HL-60 (cell line): ENCODE data around the gene SLC6A7.

Experiments used
- GABPA ChIP-seq: IDR thresholded peaks from 2 replicates; pipeline ENCODE4 v1.6.1; 2012; ENCODE audit warnings: low read depth
- POLR2AphosphoS5 ChIP-seq: IDR thresholded peaks from 2 replicates; pipeline ENCODE4 v1.6.1; 2012; ENCODE audit warnings: low read depth
- REST ChIP-seq: IDR thresholded peaks from 2 replicates; pipeline ENCODE4 v1.6.1; 2012; ENCODE audit warnings: low read depth; ENCODE audit not compliant: insufficient replicate concordance
- SPI1 ChIP-seq: IDR thresholded peaks from 2 replicates; pipeline ENCODE4 v1.6.1; 2012; ENCODE audit warnings: low read depth, mild to moderate bottlenecking, borderline replicate concordance
- TF ChIP-seq, protein P1 (sequence below): IDR thresholded peaks from one replicate; pipeline ENCODE4 v1.5.1; 2011; ENCODE audit warnings: low read length, control low read depth, inconsistent platforms; ENCODE audit not compliant: insufficient read depth

GRCh38 chr5:150189326-150189725 is 536 bp upstream of the SLC6A7 start:
- TF ChIP-seq, protein P1, sequence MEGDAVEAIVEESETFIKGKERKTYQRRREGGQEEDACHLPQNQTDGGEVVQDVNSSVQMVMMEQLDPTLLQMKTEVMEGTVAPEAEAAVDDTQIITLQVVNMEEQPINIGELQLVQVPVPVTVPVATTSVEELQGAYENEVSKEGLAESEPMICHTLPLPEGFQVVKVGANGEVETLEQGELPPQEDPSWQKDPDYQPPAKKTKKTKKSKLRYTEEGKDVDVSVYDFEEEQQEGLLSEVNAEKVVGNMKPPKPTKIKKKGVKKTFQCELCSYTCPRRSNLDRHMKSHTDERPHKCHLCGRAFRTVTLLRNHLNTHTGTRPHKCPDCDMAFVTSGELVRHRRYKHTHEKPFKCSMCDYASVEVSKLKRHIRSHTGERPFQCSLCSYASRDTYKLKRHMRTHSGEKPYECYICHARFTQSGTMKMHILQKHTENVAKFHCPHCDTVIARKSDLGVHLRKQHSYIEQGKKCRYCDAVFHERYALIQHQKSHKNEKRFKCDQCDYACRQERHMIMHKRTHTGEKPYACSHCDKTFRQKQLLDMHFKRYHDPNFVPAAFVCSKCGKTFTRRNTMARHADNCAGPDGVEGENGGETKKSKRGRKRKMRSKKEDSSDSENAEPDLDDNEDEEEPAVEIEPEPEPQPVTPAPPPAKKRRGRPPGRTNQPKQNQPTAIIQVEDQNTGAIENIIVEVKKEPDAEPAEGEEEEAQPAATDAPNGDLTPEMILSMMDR = no peak
- no peak for TF ChIP-seq REST
- TF ChIP-seq GABPA = no peak
- TF ChIP-seq POLR2AphosphoS5 = no peak
- no peak for TF ChIP-seq SPI1
